OCI-LY7 (cell line): ENCODE measurements around the gene COL17A1. TPM values are rescaled to one million over a fixed set of nuclear protein-coding genes. Genes with fewer than 3 reads are reported as not detected.

Experiments
- BruUV-seq: library from RNA; stranded (reverse); fragments of 400-500 nt; replicated peaks from 2 replicates; lab custom pipeline; 2021; lab: Mats Ljungman, UMichigan
- CTCF ChIA-PET: fragments of 300-600 bp; sonication (Branson Sonifier 250); formaldehyde crosslinking; loops from one replicate; lab custom pipeline; 2022; ENCODE audit warnings: antibody characterized with exemption; ENCODE audit not compliant: unreplicated experiment; lab: Charles Lee
- POLR2A ChIA-PET: fragments of 300-600 bp; sonication (Branson Sonifier 250); formaldehyde crosslinking; loops from one replicate; lab custom pipeline; 2022; ENCODE audit warnings: antibody characterized with exemption; lab: Charles Lee
- DNase-seq: peaks from one replicate; pipeline ENCODE4 v3.0.0-alpha.2; 2015; ENCODE audit warnings: low spot score
- H2AFZ ChIP-seq: fragments of 200-600 bp; sonication (generic), shearing (Covaris generic); 2 replicates; pipeline ENCODE4 v1.6.1; 2014; ENCODE audit warnings: mild to moderate bottlenecking, antibody characterized with exemption, low read length, moderate library complexity
- H3K27ac ChIP-seq: fragments of 200-600 bp; sonication (generic); 2 replicates; pipeline ENCODE4 v1.5.1; 2014; ENCODE audit warnings: mixed run types, low read depth, mild to moderate bottlenecking, moderate library complexity, low read length, inconsistent platforms; ENCODE audit not compliant: poor library complexity, severe bottlenecking
- H3K36me3 ChIP-seq: fragments of 200-600 bp; sonication (generic); 2 replicates; pipeline ENCODE4 v1.6.1; 2014; ENCODE audit warnings: mild to moderate bottlenecking, antibody characterized with exemption, low read length, moderate library complexity, mixed read lengths; ENCODE audit not compliant: insufficient read depth
- H3K4me1 ChIP-seq: fragments of 200-600 bp; sonication (generic); 2 replicates; pipeline ENCODE4 v1.5.1; 2014; ENCODE audit warnings: mild to moderate bottlenecking, low read length; ENCODE audit not compliant: insufficient read depth, poor library complexity, severe bottlenecking
- H3K4me2 ChIP-seq: fragments of 200-600 bp; sonication (generic); 2 replicates; pipeline ENCODE4 v1.6.1; 2014; ENCODE audit warnings: mild to moderate bottlenecking, low read length
- H3K4me3 ChIP-seq: fragments of 200-600 bp; sonication (generic); 2 replicates; pipeline ENCODE4 v1.5.1; 2014; ENCODE audit warnings: mild to moderate bottlenecking, low read depth, low read length; ENCODE audit not compliant: poor library complexity, severe bottlenecking
- H3K79me2 ChIP-seq: fragments of 200-600 bp; sonication (generic); 2 replicates; pipeline ENCODE4 v1.6.1; 2016; ENCODE audit warnings: low read depth, mild to moderate bottlenecking, low read length, moderate library complexity, mixed read lengths; ENCODE audit not compliant: insufficient read depth
- H3K9me2 ChIP-seq: fragments of 200-600 bp; sonication (generic); 2 replicates; pipeline ENCODE4 v1.6.1; 2016; ENCODE audit warnings: mild to moderate bottlenecking, low read length, mixed read lengths; ENCODE audit not compliant: insufficient read depth
- H3K9me3 ChIP-seq: fragments of 200-600 bp; sonication (generic); 2 replicates; pipeline ENCODE4 v1.6.1; 2014; ENCODE audit warnings: mild to moderate bottlenecking, mixed run types, low read length, mixed read lengths
- H4K20me1 ChIP-seq: fragments of 200-600 bp; sonication (generic); 2 replicates; pipeline ENCODE4 v1.6.1; 2014; ENCODE audit warnings: mild to moderate bottlenecking, antibody characterized with exemption, low read length, moderate library complexity, mixed read lengths; ENCODE audit not compliant: insufficient read depth
- CTCF ChIP-seq: fragments of 200-600 bp; sonication (generic); conservative IDR thresholded peaks from 2 replicates; pipeline ENCODE4 v1.5.1; 2014; ENCODE audit warnings: mild to moderate bottlenecking, antibody characterized with exemption, low read length, moderate library complexity, mixed read lengths
- EZH2phosphoT487 ChIP-seq: fragments of 200-600 bp; sonication (generic); IDR thresholded peaks from 2 replicates; pipeline ENCODE4 v1.6.1; 2018; ENCODE audit warnings: low read depth, borderline replicate concordance, mild to moderate bottlenecking, mixed run types, antibody characterized with exemption, low read length, moderate library complexity, mixed read lengths
- intact Hi-C: fragments of 100-400 bp; cut with micrococcal nuclease; formaldehyde crosslinking; loops from one replicate; pipeline ENCODE4 v1.10.0; 2022; ENCODE audit not compliant: unreplicated experiment
- microRNA-seq: library from miRNA; unstranded; fragments of <30 nt; microRNA quantifications from one replicate; pipeline ENCODE4 v1.2.0, GENCODE V29; 2022; ENCODE audit warnings: borderline replicate concordance
- total RNA-seq, 2 experiments: library from RNA; depleted of rRNA in 1 of 2; stranded (reverse); fragments of >200 nt in 1 of 2; shearing (Covaris generic) in 1 of 2; gene quantifications; 2 replicates each; pipeline ENCODE4 v1.2.3, GENCODE V29; 2014 to 2022

COL17A1 gene
- total RNA-seq, 2 experiments from 2014 or later, result 0.17 TPM; not detected in 1

- TF ChIP-seq EZH2phosphoT487 (no peak), CTCF (peak; percentile 73)
- Histone ChIP-seq H3K4me2 (peak overlapping the region; percentile 79), H4K20me1 (no peaks in the 10 kb centered on the region), H3K9me2 (no peaks in the 10 kb centered on the region), H3K27ac (peak overlapping the region; percentile 56), H3K4me3 (peak overlapping the region; percentile 44), H3K4me1 (peaks cover 18% of the 10 kb centered on the region), H3K79me2 (peaks cover 31% of the 10 kb centered on the region), H3K9me3 (no peaks in the 10 kb centered on the region), H2AFZ (no peak overlapping the region), H3K36me3 (no peaks in the 10 kb centered on the region)
- intact Hi-C loops, result loop anchor here (2.0 kb wide), 2 partner anchors 16 to 140 kb away; partner anchors contain the start of genes SFR1 and SLK
- peak; percentile 14 for DNase-seq
- ChIA-PET POLR2A (interaction anchor here (0.5 to 1.1 kb wide), 5 partner anchors 19 to 369 kb away, joined by 3 to 10 read pairs (median 3); no protein-coding TSS in a partner anchor), CTCF (interaction anchor here (0.6 to 1.2 kb wide), 3 partner anchors 13 to 311 kb away, joined by 3 read pairs; no protein-coding TSS in a partner anchor)
- BruUV-seq, result no TSS peak
Observed at GRCh38 chr10:103982639-103983038, 103.0 kb downstream of the COL17A1 start.

Small RNA genes within 50 kb of the gene (microRNA-seq; reads per million reads assigned to microRNA genes)
- gene MIR936, result not detected

Other genes starting within 250 kb of the COL17A1 start
- gene SH3PXD2A, start 230.3 kb downstream of the COL17A1 start, total RNA-seq (2014; rRNA removed; shearing (Covaris generic)), result 0.85 and 1.3 TPM in 2 replicates
- gene SH3PXD2A, start 230.3 kb downstream of the COL17A1 start, total RNA-seq (2022), result 5.8 and 5.9 TPM in 2 replicates
- gene STN1, start 167.7 kb downstream of the COL17A1 start, total RNA-seq (2014; rRNA removed; shearing (Covaris generic)), result 19.5 and 20.9 TPM in 2 replicates
- 24.3 and 24.5 TPM in 2 replicates for gene STN1, start 167.7 kb downstream of the COL17A1 start, total RNA-seq (2022)
- gene SLK, start 118.7 kb downstream of the COL17A1 start, total RNA-seq (2014; rRNA removed; shearing (Covaris generic)), result 19.0 and 19.9 TPM in 2 replicates
- gene SLK, start 118.7 kb downstream of the COL17A1 start, total RNA-seq (2022), result 19.4 and 21.2 TPM in 2 replicates
- gene SFR1, start 36.3 kb upstream of the COL17A1 start, total RNA-seq (2014; rRNA removed; shearing (Covaris generic)), result 6.9 and 14.8 TPM in 2 replicates
- 13.9 and 18.0 TPM in 2 replicates for gene SFR1, start 36.3 kb upstream of the COL17A1 start, total RNA-seq (2022)
- gene CFAP43, start 146.5 kb upstream of the COL17A1 start, total RNA-seq (2014; rRNA removed; shearing (Covaris generic)), result not detected in 2 replicates
- gene CFAP43, start 146.5 kb upstream of the COL17A1 start, total RNA-seq (2022), result not detected in 2 replicates
- gene GSTO1, start 169.0 kb upstream of the COL17A1 start, total RNA-seq (2014; rRNA removed; shearing (Covaris generic)), result 21.4 and 27.4 TPM in 2 replicates
- 1.7 and 2.6 TPM in 2 replicates for gene GSTO1, start 169.0 kb upstream of the COL17A1 start, total RNA-seq (2022)
- 1.6 and 8.2 TPM in 2 replicates for gene GSTO2, start 183.3 kb upstream of the COL17A1 start, total RNA-seq (2014; rRNA removed; shearing (Covaris generic))
- gene GSTO2, start 183.3 kb upstream of the COL17A1 start, total RNA-seq (2022), result 1.6 and 2.2 TPM in 2 replicates